GM19438 (cell line): Measurements from ENCODE around the gene PTGER3.

ENCODE experiments used
- ATAC-seq: cut with Tn5 transposase; IDR thresholded peaks from one replicate; pipeline ENCODE4 v1.9.1; 2021; ENCODE audit warnings: low read depth; ENCODE audit not compliant: unreplicated experiment

The PTGER3 gene

DNA sequence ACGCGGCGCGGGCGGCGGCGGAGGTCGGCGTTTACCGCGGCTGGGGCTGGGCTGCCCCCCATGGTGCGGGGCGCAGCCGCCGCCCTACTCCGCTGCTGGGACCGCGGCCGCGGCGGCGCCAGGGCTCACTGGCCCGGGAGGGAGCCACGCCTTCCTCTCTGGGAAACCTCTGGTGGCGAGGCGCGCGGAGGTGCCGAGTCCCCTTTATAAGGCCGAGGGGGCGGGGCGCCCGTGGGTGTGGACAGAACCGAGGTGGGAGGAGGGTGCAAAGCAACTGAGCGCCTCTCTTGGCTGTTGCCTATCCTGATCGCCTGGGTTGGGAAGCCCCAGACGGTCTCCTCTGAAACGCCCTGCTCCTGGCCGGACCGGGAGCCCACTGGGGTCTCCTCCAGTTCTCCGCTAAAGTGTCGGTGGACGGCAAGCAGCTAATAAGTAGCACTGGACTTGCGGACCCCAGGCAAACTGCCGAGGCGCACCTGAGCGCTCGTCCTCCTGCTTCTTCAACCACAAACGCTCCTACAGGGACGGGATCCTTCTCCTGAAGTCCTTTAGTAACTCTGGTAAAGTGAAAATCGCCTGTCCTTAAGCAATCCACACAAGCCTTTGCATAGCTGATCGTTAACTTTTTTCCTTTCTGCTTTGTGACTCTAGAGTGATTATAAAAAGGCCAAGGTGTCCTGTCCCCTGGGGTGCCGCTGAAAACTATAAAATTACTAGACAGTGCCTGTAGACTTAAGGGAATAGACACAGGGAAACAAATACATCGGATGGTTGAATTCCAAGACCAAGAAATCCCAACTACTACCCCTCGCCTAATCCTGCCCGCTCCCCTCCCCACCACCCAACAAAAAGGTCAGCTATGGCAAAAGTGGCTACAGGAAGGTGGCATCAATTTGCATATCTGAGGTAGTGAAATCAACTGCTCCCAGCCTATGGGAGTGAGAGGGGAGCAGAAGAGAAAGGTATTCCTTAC is at the start of gene PTGER3:
Gene PTGER3, minus strand, starts transcription at position 182 of the 973 bp plus-strand sequence. CDS start 239 bp downstream, outside the sequence.
- peak; percentile 54 for ATAC-seq

DNA sequence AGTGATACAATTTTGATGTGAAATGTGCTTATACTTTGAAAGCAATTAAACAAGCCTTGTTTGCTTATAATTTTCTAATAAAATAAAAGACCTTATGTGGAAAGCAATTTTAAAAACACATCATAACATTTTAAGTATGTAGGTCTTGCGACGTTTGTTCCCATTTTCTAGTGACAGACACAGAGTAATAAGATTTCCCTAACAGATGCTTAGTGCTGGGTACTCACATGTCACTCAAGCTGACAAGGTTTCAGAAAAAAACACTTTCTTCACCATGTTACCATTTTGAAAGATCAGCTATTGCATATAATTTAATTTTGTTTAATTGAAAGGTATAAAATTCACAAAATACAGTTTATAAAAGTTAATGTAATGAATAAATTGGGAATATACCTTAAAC is 47.3 kb upstream of the PTGER3 start:
- no peak for ATAC-seq

DNA sequence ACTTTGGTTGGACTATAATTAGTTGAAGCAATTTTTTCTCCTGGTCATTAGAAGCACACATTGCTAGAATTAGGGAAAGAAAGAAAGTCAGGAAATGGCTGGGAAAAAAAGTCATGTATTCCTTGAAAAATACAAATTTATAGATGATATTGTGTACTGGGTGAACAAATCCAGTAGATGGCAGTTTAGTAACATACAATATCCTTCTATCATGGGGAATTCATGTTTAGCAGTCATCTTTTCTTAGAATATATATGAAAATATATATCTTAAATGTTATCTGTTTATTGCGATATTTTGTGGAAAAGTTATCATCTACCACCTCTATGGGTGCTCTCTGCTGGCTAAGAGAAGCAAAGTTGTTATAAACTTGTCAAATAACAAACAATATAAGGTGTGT is 46.3 kb upstream of the PTGER3 start:
- ATAC-seq, result no peak

DNA sequence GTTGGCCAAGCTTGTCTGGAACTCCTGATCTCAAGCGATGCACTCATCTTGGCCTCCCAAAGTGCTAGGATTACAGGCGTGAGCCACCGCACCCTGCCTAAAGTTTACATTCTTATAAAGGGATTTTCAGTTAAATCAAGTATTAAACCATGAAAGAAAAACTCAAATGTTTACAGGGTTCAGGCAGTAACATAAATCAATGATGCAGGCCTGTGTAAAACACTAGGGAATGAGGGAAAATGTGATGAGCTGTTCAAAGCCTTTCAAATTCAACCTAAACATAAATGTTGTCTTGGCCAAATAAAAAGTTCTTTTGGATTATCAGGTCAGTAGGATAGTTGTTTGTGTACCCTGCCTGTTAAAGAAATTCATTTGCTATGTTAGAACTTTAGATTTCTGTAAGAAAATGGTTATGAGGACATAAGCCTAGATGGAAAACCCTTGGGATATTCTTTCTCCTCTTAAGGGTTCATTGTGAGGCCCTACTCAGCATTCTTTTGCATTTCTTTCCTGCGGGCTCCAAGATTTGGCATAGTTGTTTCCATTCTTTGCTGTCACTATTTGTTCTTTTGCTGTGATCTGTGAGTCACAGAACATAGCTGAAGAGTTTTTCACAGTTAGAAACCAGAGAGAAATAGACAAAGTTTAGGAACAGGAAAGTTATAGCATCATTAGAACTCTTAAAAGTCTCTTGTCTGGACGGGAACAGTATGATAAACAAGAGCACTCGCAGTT is 42.1 kb upstream of the PTGER3 start:
- no peak for ATAC-seq

DNA sequence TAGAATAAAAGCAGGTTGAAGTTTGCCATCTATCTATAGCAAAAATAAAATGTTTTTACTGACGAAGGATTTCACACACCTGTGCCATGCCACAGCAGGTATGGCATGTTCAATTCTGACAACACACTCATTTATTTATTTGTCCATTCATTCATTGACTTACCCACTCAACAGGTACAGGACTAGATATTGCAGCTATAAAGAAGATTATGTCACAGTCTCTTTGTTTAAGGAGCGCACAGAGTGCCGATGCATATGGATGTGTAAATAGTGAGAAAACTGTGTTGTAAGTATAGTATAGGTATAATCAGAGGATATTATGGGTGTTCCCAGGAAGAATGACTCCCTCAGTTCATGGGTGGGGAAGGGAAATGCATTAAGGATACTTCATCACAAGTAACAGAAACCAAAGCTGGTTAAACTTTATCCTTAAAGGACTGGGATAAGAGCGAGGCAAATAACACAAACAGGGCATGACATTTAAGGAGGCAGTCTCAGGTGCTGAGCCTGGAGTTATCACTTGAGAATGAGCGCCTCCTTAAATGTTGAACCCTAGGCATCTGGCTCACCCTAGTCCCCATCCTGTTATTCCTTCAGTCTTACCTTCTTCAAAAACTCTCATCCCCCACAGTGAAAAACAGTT is 41.1 kb upstream of the PTGER3 start:
- ATAC-seq, result no peak

DNA sequence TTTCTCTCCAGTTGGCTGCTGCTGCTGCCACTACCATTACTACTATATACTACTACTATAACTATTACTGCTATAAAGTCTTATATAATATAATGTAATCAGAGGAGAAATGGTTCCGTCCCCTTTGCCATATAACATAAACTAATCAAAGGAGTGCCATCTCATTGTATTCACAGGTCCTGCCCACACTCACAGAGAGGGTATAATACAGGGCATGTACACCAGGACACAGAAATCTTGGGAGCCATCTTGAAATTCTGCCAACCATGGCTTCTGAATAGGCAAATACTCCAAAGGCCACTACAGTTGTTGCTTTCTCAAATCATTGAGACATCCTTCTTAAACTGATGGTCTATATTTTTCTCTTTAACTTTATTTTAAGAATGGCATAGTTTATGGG is 40.1 kb upstream of the PTGER3 start:
- ATAC-seq, result no peak

DNA sequence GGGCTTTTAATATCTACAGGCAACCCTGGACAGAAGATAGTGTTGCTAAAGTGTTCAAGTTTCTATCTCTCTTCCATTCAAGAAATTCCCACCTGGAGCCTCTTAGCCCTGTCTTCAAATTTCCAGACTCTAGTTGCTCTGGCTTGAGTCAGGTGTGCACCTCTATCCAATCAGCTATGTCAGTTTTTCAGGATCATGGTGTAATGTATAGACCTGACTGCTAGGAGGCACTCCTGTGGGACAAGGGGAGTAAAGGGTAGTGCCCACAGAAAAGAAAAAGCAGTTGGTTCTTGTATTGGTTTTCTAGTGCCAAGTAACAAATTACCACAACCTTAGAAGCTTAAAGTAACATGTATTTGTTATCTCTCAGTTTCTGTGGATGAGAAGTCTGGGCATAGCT is 39.4 kb upstream of the PTGER3 start:
- ATAC-seq, result no peak

DNA sequence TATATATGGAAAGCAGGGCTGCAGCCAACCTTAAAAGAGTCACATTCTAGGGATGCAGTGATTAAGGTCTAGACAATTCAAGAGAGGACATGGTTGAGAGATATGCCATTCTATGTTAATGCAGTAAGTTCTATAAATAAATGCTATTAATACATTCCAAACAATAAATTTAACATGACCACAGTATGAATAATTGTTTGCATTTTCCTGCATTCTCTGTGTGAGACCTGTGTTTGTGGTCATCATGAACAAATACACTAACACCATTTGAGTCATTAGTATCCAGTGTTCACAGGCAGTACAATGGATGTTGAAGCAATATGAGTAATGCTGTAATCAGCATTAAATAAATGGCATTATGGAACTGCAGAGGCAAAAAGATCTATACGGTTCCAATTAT is 38.7 kb upstream of the PTGER3 start:
- no peak for ATAC-seq

DNA sequence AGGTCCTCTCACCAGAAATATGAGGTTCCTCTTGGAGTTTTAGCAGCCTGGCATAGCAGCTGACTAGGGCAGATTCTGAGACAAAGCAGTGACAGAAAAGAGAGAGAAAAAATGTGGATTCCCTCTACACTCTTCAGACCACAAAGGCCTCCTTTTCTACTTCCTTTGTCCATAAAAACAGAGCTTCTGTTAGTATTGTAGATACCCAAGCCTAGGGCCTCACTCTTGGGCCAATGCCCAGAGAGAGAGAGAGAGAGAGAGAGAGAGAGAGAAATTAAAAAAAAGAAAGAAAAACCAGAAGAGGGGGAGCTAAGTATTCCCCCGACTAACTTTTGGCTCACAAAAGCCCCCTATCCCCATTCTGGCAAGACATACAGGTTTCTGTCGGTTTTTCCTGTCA is 35.7 kb upstream of the PTGER3 start:
- no peak for ATAC-seq

DNA sequence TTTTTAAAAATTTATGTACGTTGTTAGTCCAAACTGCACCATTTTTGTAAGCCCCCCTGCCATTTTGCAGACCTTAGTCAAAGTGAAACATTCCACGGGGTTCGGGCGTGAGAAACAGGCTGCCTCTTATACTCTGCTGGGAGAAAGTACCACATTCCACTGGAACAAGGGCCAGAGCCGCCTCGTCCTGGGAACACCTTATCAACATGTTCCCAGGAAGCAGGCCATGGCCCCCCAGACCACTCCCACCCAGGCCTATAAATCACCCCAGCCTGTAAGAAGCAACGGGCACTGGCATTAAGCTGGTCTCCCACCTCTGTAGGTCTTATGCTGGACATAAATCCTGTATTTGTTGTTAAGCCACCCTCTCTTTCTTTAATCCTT is 34.1 kb upstream of the PTGER3 start:
- no peak for ATAC-seq

DNA sequence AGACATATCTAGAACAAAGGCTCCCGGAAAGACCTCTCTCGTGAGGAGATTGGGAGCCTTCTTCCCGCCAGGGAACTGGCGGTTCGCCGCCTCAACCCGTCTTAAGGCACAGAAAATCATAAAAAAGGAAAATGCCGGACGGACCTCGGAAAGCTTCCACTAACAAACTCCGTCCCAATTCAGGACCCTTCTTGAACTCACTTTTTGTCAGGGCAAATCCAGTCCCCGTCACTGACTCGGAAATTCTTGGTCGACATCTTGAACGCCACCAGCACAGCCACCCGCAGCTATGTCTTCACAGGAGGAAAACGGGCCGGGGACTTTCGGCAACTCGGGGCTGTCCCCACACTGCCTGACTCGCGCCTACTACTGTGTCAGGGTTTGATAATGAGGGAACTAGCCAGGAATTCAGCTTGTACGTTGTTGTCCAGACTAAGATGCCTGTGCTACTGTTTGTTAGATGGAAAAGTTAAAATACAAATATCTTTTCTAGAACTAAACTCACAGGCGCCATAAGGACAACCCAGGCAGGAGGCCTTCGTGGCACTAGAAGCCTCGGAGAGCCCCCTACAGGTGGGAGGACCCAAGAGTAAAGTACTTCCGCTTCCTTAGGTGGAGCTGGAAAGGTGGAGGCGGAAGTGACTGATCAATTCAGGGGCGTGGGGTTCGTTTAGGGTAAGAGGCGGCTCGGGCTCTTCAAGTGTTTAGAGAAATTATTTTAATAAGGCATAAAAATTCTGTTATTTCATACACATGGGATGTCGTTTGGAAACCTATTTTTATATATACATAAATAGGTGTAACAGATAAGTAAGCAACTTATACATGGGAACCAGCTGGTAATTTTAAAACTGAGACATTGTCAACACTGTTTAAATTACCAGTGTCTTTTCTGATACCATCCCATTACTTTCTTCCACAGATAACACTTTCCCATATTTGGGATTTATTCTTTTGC is 33.4 kb upstream of the PTGER3 start, which contains the start of gene ZRANB2:
Gene ZRANB2, minus strand, starts transcription at position 297 of the 958 bp plus-strand sequence. Its CDS starts 40 bp downstream, at position 257.
- peak; percentile 100 for ATAC-seq

DNA sequence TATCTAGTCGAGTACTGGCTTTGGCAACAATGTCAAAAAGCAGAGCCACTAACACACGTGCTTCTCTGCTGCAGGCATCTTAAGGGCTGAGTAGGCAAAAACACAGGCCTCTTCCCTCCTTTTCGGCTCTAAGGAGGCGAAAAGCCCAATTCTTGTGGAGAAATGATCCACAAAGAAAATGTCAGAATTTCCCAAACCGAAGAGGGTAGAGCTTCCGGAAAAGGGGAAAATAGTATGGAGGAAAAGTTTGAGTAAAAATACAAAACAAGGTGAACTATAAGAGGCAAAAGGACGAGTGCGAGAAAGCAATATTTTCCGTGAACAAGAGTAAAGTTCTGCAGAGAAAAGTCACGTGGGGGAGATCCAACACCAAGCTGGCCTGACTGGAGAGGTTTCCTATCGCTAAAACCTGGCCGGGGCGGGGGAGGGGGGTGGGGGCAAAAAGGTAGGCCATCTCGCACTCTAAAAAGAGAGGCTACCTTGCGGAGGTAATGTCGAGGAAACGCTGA is 32.7 kb upstream of the PTGER3 start:
- peak; percentile 15 for ATAC-seq

DNA sequence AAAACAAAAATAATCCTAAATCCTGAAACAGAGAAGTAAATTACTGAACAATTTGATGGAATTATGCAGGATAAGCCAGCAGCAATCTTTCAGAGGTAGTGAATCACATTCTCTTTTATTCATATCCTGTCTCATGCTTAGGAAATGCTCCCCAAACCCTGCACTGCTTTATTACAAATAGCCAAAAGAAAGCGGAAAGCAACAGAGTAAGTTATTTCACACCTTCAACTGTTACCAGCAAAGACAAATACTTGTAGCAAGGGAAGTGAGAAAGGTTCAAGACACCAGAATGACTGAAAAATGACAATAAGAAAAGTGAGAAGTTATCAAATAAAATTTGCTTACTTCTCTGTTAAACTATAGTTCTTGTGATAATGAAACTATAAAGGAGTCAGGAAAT is 27.1 kb upstream of the PTGER3 start:
- no peak for ATAC-seq

DNA sequence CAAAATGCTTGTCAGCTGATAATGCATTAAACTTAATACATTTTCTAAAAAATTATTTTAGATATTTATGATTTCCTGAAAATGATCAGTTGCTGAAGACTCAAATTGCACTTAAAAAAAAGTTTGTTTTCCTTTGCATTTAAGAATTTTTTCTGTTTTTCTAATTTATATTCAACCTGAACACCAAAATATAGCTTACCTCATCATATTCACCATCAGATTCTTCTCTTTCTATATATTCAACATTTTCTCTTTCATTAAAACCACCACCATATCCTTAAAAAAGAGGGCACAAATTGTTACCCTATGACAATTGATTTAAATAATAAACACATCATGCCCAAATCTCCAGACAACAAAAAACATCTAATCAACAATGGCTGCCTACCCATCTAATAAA is 24.7 kb upstream of the PTGER3 start:
- no peak for ATAC-seq

DNA sequence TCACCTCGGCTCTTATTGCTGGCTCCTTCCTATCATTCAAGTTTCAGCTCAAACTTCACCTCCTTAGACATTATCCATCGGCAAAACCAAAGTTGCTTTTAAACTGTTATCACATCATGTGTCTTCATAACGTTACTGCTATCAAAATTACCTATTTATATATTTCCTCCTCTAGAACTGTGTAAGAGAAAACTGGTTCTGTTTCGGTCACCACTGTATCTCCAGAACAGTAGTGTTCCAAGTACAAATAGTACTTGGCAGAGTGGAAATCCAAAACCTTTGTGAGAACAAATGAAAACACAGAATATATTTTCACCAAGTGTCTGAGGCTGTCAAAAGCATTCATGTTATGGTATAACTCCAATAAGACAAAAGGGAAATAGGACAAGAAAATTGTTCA is 24.1 kb upstream of the PTGER3 start:
- no peak for ATAC-seq

DNA sequence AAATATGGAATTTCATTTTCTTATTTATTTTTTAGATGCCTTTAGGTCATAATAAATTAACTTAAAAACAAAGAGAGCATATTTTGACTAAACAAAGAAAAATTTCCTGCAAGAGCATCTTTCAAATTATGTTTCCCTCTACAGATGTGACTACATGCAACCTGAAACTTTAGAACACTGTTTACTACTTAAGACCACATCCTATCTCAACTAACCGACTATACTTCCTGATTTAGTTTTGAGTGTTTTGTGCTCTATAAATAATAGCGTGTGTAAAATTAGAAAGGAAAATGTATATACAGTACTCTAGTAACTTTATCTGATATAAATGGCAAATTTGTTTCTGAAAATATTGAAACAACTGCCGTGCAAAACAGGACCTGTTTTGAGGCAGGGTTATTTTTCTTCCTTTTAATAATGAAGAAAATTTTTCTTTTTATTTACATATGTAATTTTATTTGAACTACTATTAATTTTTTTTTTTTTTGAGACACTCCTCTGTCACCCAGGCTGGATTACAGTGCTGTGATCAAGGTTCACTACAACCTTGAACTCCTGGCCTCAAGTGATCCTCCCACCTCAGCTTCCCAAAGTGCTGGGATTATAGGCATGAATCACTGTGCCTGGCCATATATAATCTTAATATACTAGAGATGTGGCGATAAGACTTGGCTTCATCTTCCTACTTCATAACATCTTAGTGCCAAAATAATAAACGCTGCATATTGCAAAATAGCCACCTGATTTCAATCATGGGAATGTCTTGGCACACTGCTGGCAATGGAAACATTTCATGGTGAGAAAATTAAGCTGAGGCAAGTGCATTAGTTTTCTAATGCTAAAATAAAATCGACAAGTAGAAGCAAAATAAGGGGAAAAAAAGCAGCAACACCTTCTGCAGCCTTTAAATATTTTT is 21.0 kb upstream of the PTGER3 start:
- peak; percentile 74 for ATAC-seq

DNA sequence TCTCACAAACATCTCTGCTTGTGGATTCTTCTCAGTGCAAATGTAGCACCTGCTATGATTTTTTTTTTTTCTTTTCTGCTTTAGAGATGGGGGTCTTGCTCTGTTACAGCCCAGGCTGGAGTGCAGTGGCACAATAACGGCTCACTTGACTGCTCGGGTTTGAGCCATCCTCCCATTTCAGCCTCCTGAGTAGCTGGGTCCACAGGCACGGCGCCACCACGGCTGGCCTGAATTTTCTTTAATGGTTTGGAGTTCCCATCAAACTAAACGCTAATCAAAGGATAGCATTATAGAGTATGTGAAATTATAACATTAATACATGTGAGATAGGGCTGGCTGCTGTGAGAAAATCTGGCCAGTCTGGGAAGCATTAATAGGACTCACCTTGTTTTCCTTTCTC is 7.2 kb upstream of the PTGER3 start:
- no peak for ATAC-seq

DNA sequence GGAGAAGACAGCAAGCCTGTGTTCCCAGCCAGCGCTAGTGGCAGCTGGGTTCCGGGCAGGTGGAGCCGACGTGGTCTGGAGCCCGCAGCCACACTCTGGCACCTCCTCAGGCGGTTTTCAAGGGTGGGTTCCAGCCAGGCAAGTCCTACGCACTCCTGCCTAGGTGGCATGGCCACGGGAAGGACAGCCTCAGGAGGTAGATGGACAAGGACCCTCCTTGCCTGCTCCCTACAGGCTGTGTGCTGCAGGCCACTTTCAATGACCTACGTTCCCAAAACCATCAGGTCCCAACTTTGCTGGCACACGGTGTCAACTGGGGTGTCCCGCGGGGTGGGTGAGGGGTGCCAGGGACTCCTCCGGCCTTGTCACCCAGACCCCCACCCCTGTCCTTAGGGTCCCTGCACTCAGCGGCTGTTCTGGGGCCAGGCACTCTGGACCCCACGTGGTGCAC is 6.7 kb upstream of the PTGER3 start:
- no peak for ATAC-seq

DNA sequence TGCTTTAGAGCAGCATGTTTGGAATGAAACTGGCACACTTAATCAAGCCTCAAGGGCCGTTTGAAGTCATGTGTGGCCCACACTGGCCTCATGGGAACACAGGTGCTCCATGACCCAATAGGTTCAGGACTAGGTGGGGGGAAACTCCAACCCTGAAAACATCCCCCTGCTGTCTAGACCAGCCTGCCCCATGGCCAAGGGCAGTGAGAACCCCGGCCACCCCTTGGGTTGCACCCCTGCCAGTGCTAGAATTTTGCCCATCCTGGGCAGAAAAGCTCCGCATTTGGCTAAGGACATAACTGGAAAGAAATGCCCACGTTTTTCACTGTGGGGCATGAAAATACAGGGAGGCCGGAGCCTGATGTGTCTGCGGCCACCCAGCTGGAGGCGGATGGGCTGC is 6.1 kb upstream of the PTGER3 start:
- ATAC-seq, result no peak
